Body of pancreas (tissue), 4 donors: ENCODE measurements around the gene ENTPD5.

Experiments used
- CTCF ChIP-seq, 7 experiments: fragments of 450-650 bp in 4 of 7; fragments of 200-600 bp in 3 of 7; sonication (generic) in 3 of 7; IDR thresholded peaks; one replicate each; pipeline ENCODE4 v1.5.1; 2016 to 2019; ENCODE audit warnings: antibody characterized with exemption in 7 of 7
- POLR2A ChIP-seq, 3 donors: fragments of 450-650 bp; IDR thresholded peaks; one replicate each; pipeline ENCODE4 v1.6.1; 2016; ENCODE audit warnings: antibody characterized with exemption in 3 of 3, mild to moderate bottlenecking in 2 of 3

- TF ChIP-seq CTCF (IDR thresholded peaks at IDR 0.05) (no peak), POLR2A (IDR thresholded peaks at IDR 0.05) (no peak)
These were observed 109.4 kb downstream of the ENTPD5 start for GRCh38 chr14:73909681-73910080.
